Rectal smooth muscle tissue (tissue), 1 donor: ENCODE measurements around the gene DRC3.

Source experiments
- H3K27ac ChIP-seq: one replicate; pipeline ENCODE4 v1.7.0; 2013; ENCODE audit warnings: low read depth, low read length, inconsistent platforms
- H3K27me3 ChIP-seq: one replicate; pipeline ENCODE4 v1.7.0; 2013; ENCODE audit warnings: low read length; ENCODE audit not compliant: control insufficient read depth, insufficient read depth
- H3K36me3 ChIP-seq: one replicate; pipeline ENCODE4 v1.7.0; 2013; ENCODE audit warnings: low read length; ENCODE audit not compliant: control insufficient read depth, insufficient read depth
- H3K4me1 ChIP-seq: one replicate; pipeline ENCODE4 v1.7.0; 2013; ENCODE audit warnings: low read length; ENCODE audit not compliant: control insufficient read depth, insufficient read depth
- H3K4me3 ChIP-seq: one replicate; pipeline ENCODE4 v1.7.0; 2013; ENCODE audit warnings: low read length
- H3K9ac ChIP-seq: one replicate; pipeline ENCODE4 v1.7.0; 2013; ENCODE audit warnings: low read length

Gene DRC3

DNA sequence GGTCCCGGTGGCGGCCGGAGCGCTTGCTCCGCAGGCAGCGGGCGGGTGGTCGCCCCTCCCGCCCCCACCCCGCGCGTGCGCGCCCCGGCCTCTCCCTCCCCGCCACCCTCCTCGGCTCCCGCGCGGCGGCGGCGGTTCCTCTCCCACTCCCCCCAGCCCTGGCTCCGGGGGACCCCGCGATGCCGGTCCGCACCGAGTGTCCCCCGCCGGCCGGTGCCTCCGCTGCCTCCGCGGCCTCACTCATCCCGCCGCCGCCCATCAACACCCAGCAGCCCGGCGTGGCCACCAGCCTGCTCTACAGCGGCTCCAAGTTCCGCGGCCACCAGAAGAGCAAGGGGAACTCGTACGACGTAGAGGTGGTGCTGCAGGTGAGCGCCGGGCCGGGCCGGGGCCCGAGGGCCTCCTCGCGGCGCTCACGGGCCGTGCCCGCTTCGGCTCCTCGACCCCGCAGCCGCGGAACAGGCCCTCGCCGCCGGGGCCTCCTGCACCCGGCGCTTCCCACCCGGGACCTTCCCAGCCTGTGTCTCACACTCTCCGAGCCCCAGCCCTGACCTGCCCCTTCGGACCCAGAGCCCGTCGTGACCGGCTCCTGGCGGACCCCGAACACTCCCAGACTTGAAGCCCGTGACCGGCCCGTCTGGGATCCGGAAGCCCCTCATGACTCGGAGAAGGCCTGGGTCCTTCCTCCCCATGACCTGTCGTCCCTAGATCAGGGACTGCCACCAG lies 67.0 kb downstream of the DRC3 start:
- Histone ChIP-seq H3K36me3 (no peaks in the 10 kb centered on the region), H3K4me3 (peak overlapping the region; percentile 88), H3K4me1 (peaks cover 14% of the 10 kb centered on the region), H3K27me3 (no peaks in the 10 kb centered on the region), H3K9ac (peak overlapping the region; percentile 32), H3K27ac (peak overlapping the region; percentile 78)

DNA sequence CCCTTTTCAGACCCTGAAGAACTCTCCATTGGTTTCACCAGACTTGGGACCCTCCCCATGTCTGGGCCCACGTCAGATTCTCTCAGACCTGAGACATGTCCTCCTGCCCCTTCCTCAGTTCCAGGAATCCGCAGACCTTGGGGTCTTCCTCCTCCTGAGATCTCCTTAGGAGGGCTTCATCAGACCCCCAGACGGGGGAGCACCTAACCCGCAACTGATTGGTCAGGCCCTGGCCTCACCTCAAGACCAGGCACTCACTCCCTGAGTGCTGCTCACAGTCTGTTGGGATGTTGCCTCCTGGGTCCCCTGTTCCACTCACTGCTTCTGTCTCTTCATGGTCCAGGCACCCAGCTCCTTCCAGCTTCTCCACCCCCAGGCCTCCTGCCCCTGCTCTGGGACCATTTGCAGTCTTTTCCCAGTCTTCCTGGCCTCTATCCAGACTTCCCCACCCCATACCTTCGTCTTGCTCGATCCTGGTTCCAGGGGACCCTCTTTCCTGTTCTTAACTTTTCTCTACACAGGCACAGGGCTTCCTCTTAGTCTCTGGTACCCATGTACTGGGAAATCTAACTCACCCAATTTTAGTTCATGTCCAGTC lies 67.7 kb downstream of the DRC3 start:
- Histone ChIP-seq H3K9ac (peak overlapping the region; percentile 32), H3K4me1 (peaks cover 14% of the 10 kb centered on the region), H3K27me3 (no peaks in the 10 kb centered on the region), H3K36me3 (no peaks in the 10 kb centered on the region), H3K27ac (no peak overlapping the region), H3K4me3 (peak overlapping the region; percentile 88)

GRCh38 chr17:18041776-18042175 lies 69.1 kb downstream of the DRC3 start:
- no peak overlapping the region for H3K9ac ChIP-seq

DNA sequence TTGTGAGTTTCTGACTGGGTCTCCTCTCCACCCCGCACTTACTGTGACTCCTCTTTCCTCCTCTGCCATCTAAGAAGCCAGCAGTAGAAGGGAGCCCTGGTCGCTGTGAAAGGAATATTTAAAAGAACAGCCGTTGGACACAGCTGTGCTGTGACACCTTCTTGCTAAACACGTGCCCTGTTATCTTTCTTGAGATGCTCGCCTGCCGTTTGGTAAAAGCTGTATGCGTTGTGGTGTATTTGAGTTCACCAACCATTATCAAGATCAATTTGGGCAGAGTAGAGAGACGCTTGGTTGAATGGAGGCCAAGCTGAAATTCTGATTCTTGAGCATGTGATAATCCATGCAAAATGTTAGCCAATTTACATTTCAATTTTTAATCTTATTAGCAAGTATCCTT lies 70.3 kb downstream of the DRC3 start:
- H3K27me3 ChIP-seq, result no peaks in the 10 kb centered on the region
- H3K9ac ChIP-seq, result no peak overlapping the region
- H3K27ac ChIP-seq, result no peak overlapping the region
- H3K4me1 ChIP-seq, result peaks cover 13% of the 10 kb centered on the region
- peaks cover 3% of the 10 kb centered on the region for H3K36me3 ChIP-seq
- no peak overlapping the region for H3K4me3 ChIP-seq

More at GRCh38 chr17:18041776-18042175, 69.1 kb downstream of the DRC3 start:
- Histone ChIP-seq H3K27me3 (no peaks in the 10 kb centered on the region), H3K4me3 (no peak overlapping the region), H3K27ac (no peak overlapping the region), H3K36me3 (no peaks in the 10 kb centered on the region), H3K4me1 (peaks cover 14% of the 10 kb centered on the region)

GRCh38 chr17:18043491-18043890 lies 70.8 kb downstream of the DRC3 start:
- Histone ChIP-seq H3K27ac (no peak overlapping the region), H3K27me3 (no peaks in the 10 kb centered on the region), H3K4me1 (peaks cover 9% of the 10 kb centered on the region), H3K4me3 (no peak overlapping the region), H3K36me3 (peaks cover 3% of the 10 kb centered on the region), H3K9ac (no peak overlapping the region)

DNA sequence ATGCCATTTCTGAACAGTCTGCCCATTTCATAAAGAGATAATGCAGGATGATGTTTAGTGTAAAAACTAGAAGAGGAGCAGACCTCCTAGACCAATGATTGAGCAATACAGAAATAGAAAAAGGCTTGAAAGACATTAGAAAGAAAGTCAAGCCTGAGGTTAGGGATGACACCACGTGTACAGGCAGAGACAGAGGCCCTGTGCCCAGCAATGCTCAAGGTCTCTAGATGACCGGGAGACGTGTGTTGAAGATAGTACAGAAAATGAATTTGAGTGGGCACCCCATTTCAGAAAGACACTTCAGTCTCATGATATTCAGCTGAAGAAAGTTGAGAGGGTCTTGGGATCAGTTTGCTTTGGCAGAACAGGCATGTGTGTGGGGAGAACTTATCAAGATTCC lies 71.9 kb downstream of the DRC3 start:
- H3K4me1 ChIP-seq, result peaks cover 9% of the 10 kb centered on the region
- no peak overlapping the region for H3K4me3 ChIP-seq
- H3K27me3 ChIP-seq, result no peaks in the 10 kb centered on the region
- peaks cover 3% of the 10 kb centered on the region for H3K36me3 ChIP-seq
- H3K27ac ChIP-seq, result no peak overlapping the region
- no peak overlapping the region for H3K9ac ChIP-seq

DNA sequence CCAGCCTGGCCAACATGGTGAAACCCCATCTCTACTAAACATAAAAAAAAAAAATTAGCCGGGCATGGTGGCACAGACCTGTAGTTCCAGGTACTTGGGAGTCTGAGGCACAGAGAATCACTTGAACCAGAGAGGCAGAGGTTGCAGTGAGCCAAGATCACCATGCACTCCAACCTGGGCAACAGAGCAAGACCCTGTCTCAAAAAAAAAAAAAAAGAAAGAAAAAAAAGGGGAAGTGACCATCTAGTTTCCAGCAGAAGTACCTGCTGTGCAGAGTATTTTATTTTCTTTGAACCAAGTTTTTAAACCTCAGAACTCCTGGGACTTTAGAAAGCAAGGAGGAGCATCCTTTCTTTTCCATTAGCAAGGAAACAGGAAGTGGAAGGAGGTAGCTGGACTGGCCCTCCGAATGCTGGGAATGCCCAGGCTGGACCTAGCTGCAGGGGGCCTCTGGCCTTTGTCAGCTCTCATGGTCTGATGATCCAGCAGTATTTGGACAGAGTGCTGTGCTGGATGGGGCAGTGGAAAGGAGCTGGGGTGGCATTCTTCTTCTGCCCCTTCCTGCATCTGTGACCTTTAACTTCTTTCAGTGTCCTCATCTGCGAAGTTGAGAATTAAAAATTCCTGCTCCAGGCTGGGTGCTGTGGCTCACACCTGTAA lies 73.2 kb downstream of the DRC3 start:
- peaks cover 3% of the 10 kb centered on the region for H3K36me3 ChIP-seq

GRCh38 chr17:18055597-18055996 lies 82.9 kb downstream of the DRC3 start:
- no peaks in the 10 kb centered on the region for H3K4me1 ChIP-seq
- peaks cover 12% of the 10 kb centered on the region for H3K36me3 ChIP-seq
- no peak overlapping the region for H3K4me3 ChIP-seq
- H3K27me3 ChIP-seq, result no peaks in the 10 kb centered on the region
- no peak overlapping the region for H3K27ac ChIP-seq
- no peak overlapping the region for H3K9ac ChIP-seq

More for the DNA sequence above, 73.2 kb downstream of the DRC3 start:
- Histone ChIP-seq H3K9ac (no peak overlapping the region), H3K4me3 (no peak overlapping the region), H3K27ac (no peak overlapping the region), H3K27me3 (no peaks in the 10 kb centered on the region), H3K4me1 (peaks cover under 1% of the 10 kb centered on the region)

GRCh38 chr17:18056214-18056613 lies 83.6 kb downstream of the DRC3 start:
- peaks cover 12% of the 10 kb centered on the region for H3K36me3 ChIP-seq
- no peaks in the 10 kb centered on the region for H3K27me3 ChIP-seq
- no peak overlapping the region for H3K4me3 ChIP-seq
- no peak overlapping the region for H3K27ac ChIP-seq
- H3K9ac ChIP-seq, result no peak overlapping the region
- H3K4me1 ChIP-seq, result no peaks in the 10 kb centered on the region

GRCh38 chr17:18059283-18059682 lies 86.6 kb downstream of the DRC3 start:
- H3K4me3 ChIP-seq, result no peak overlapping the region
- H3K36me3 ChIP-seq, result peaks cover 10% of the 10 kb centered on the region
- no peaks in the 10 kb centered on the region for H3K27me3 ChIP-seq
- no peak overlapping the region for H3K9ac ChIP-seq
- no peak overlapping the region for H3K27ac ChIP-seq
- H3K4me1 ChIP-seq, result no peaks in the 10 kb centered on the region

DNA sequence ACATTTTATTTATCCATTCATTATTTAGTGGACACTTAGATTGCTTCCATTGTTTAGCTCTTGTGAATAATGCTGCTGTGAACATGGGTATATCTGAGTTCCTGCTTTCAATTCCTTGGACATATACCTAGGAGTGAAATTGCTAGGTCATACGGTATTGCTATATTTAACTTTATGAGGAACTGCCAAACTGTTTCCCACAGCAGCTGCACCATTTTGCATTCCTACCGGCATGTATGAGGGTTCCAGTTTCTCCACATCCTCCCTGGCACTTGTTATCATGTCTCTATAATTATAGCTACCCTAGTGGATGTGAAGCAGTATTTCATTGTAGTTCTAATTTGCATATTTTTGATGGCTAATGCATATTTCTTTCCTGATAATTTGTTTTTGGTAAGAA lies 91.4 kb downstream of the DRC3 start:
- peaks cover 13% of the 10 kb centered on the region for H3K36me3 ChIP-seq
- H3K4me1 ChIP-seq, result no peaks in the 10 kb centered on the region
- no peak overlapping the region for H3K4me3 ChIP-seq
- no peak overlapping the region for H3K9ac ChIP-seq
- H3K27me3 ChIP-seq, result no peaks in the 10 kb centered on the region
- H3K27ac ChIP-seq, result no peak overlapping the region

DNA sequence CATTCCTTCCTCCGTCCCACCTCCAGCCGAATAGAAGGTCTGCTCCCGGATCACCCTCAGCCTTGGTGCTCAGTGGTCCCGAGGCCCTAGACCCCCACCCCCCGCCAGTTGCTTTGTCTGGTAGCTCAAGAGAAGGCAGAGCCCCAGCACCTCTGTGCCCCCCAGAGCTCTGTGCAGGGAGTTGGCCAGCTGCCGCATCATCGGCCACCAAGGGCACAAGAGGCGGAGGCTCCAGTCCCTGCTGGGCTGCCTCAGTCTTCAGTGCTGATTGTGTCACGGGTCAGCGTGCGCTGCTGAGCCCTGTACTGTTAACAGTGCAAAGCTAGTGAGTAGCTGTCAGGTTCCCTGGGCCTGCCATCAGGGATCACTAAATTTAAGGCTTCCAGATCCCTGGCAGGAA lies 92.9 kb downstream of the DRC3 start:
- Histone ChIP-seq H3K27ac (no peak overlapping the region), H3K36me3 (peaks cover 13% of the 10 kb centered on the region), H3K27me3 (no peaks in the 10 kb centered on the region), H3K9ac (no peak overlapping the region), H3K4me1 (no peaks in the 10 kb centered on the region), H3K4me3 (no peak overlapping the region)
